Activated T-cell treated with anti-CD3 and anti-CD28 coated beads, Interleukin-2, amount 50 U/mL, for 1 hour (primary cell): ENCODE data around the gene SLC6A8.
"Not testable (repeated sequence)": the region's sequence is repeated elsewhere in the genome, so short reads cannot be mapped to it uniquely, and the experiment has no call there.

Experiments
- DNase-seq: peaks from one replicate; pipeline ENCODE4 v3.0.0-alpha.2; 2020

The SLC6A8 gene

GRCh38 chrX:153733651-153734240 is 46.0 kb downstream of the SLC6A8 start:
- DNase-seq = no peak

DNA sequence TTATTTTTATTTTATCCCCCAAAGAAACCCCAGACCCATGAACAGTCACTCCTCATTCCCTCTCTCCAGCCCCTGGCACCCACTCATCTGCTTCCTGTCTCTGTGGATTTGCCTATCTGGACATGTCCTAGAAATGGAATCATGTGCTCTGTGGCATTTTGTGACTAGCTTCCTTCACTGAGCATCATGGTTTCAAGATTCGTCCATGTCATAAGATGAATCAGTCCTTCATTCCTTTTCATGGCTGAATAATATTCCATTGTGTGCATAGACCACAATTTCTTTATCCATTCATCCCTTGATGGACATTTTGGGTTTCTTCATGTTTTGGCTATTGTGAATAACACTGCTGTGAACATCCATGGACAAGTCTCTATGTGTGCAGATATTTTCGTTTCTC is 47.1 kb downstream of the SLC6A8 start:
- DNase-seq = no peak

GRCh38 chrX:153735274-153735673 is 47.5 kb downstream of the SLC6A8 start:
- DNase-seq = no peak

DNA sequence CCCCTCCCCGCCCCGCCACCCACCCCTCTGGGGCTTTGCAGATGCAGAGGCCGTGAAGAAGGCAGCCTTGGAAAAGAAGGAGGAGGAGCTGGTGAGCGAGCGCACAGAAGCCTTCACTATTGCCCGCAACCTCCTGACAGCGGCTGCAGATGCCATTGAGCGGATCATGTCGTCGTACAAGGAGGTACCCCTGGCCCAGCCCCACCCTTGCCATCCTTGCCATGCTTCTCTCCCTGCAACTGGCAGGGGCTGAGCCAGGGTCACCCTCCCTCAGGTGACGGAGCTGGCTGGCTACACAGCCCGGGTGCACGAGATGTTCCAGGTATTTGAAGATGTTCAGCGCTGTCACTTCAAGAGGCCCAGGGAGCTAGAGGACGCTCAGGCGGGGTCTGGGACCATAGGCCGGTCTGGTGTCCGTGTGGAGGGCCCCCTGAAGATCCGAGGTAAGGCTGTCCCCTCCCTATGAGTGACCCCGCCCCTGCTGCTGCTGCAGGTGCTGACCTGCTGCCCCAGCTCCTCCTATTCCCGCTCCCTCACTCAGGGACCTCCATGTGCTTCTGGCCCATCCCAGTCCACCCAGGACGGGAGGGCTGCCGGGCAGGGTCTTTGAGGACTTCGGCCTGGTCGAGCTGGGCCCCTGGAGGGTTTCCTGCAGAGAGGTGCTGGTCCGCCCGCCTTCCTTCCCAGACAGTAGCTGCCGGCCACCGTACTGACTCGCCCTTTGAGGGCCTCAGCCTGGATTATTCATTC is 48.5 kb downstream of the SLC6A8 start:
- DNase-seq = no peak

GRCh38 chrX:153736871-153737441 is 49.2 kb downstream of the SLC6A8 start:
- no peak for DNase-seq

DNA sequence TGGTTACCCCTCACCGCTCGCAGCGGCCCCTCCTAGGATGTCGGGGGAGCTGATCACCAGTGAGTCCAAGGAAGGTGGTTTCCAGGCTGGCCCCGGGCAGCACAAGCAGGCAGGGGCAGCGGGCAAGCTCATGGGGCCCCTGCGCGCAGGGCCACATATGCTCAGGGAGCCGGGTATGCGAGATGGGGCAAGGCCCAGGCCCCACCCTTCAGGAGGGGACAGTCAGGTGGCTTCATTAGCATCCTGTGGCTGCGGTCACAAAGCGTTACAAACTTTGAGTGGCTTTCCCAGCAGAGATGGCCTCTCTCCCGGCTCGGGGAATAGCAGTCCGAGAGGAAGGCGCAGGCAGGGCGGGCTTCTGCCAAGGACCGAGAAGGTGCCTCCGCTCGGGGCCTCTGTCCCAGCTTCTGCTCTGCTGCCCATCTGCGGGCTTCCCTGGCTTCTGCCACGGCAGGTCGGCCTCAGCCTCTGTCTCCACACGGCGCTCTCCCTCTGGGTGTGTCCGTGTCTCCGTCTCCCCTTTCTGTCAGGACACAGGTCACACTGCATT is 50.4 kb downstream of the SLC6A8 start:
- no peak for DNase-seq

- DNase-seq = no peak
Measured at GRCh38 chrX:153739754-153740486, 52.2 kb downstream of the SLC6A8 start.

DNA sequence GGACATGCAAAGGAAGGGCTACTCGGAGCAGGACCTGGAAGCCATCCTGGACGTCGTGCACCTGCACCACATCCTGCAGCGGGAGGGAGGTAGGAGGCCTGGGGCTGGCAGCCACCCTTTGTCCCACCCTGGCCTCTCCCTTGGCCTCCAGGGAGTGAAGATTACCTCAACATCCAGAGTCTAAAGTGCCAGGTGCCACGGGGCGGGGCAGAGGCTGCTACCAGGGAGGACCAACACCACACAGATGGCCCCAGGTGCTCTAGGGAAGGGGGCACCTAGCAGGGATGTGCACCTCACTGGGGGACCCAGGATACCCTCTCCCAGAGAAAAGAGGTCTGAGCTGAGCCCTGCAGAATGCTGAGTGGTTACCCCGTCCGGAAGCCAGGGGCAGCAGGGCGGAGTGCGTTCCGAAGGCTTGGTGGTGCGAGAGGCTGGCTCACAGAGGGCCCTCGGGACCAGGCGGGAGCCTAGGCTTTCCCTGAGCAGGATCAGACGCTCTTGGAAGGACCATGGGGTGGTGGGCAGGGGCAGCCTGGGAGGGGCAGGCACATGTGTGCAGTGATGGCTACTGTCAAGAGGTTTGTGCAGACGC is 53.0 kb downstream of the SLC6A8 start:
- DNase-seq = no peak

DNA sequence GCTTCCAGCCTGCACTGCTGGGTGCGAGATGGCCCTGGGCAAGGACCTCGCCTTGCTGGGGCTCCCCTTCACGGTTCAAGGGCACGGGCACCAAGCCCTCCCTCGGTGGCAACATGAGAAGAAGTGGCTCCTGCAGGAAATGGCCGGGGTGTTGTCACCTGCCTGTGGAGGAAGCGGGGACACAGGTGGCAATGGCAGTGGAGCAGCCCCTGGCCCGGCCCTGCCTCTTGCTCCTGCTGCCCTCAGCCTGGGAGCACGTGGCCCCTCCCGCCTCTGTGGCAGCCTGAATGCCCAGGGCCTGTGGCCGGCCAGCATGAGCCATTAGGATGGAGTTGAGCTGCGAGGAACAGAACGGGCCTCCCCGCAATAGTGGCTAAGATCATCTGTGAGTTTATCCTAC is 53.7 kb downstream of the SLC6A8 start:
- DNase-seq = no peak

- not testable (repeated sequence) for DNase-seq
Measured at GRCh38 chrX:153742111-153742510, 54.4 kb downstream of the SLC6A8 start.

DNA sequence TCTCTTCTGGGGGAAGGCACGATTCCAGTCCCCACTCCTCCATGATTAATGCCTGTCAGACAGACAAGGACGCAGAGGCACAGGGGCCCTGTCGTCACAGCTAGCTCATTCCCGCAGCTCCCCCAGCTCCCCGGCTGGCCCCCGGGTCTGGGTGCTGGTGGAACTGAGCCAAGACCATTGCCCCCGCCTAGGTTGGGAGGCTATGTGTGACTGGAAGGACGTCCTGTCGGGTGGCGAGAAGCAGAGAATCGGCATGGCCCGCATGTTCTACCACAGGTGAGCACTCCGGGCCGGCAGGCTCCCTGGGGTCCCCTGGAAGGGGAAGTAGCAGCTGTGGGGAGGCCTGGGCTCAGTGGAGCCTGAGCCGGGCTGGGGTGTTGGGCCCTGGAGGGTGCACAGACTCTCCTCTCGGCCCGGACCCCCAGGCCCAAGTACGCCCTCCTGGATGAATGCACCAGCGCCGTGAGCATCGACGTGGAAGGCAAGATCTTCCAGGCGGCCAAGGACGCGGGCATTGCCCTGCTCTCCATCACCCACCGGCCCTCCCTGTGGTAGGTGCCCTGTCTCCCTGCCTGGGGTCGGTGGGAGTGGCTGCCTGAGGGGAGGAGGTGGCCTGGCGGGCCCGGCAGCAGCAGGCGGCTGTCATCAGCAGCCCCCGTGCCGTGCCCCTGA is 55.2 kb downstream of the SLC6A8 start:
- not testable (repeated sequence) for DNase-seq

- not testable (repeated sequence) for DNase-seq
Measured at GRCh38 chrX:153743468-153744209, 55.9 kb downstream of the SLC6A8 start.

DNA sequence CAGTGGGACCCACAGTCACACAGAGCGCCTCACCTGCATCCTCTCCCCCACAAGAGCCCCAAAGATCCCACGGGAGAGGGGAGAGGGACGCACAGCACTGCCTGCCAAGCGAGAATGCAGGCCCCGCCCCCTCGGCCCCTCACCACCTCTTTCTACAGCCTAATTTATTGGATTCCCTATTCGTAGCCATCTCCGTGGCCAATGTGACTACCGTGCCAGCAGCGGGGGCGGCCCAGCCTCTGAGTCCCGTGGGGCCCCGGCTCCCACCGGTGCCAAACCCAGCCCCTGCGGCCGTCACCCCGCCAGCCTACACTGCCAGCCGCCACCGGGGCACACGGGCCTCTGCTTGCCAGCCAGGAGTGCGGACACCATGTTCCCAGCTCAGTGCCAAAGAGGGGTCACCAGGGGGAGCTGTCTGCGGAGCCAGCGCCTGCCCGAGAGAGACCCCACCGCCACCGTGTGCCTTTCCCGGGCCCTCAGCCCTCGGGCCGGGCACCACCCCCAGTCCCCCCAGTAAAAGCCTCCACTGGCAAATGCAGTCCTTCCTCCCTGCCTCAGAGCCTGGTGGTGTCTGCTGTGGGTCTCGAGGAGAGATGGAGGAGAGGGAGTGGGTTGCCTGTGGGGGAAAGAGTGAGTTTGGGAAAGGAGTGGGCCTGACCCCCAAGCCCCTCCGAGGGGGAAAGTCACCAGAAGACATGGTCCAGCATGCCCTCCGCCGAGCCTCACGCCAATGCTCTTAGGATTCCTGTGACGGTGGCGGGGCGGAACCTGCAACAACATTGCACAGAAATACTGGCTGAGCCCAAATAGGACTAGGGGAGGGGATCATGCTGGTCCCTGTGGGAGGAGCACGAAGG is 56.7 kb downstream of the SLC6A8 start:
- no peak for DNase-seq

DNA sequence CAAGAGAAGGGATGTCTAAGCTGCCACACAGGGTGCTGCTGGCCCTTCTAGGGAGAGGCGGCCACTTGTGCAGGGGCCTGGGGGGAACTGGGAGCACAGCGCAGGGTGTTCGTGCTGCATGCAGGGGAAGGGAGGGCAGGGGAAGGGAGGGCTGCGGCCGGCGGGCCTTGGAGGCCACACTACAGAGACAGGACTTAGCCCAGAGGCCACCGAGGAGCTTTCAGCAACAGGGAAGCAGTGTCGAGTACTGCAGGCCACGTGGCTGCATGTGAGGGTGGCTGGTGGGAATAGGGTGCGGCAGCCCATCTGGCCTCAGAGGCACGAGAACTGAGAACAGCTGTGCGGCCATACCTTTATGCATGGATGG is 57.3 kb downstream of the SLC6A8 start:
- not testable (repeated sequence) for DNase-seq
